Progenitor cell of endocrine pancreas (in vitro differentiated cells): ENCODE results near the gene ATF7IP. TPM values are rescaled to one million over a fixed set of nuclear protein-coding genes. Genes with fewer than 3 reads are reported as not detected.

Source experiments
- DNase-seq: peaks from one replicate; pipeline ENCODE4 v3.0.0; 2021; ENCODE audit warnings: low spot score; ENCODE audit not compliant: unreplicated experiment
- H3K27ac Mint-ChIP-seq: 2 replicates; pipeline ENCODE4 v1.8.0; 2021; ENCODE audit warnings: mild to moderate bottlenecking, moderate library complexity, mixed read lengths
- H3K27me3 Mint-ChIP-seq: 2 replicates; pipeline ENCODE4 v1.8.0; 2021; ENCODE audit warnings: mixed read lengths
- H3K36me3 Mint-ChIP-seq: 2 replicates; pipeline ENCODE4 v1.8.0; 2022; ENCODE audit warnings: mixed read lengths; ENCODE audit not compliant: insufficient read depth
- H3K4me1 Mint-ChIP-seq: 2 replicates; pipeline ENCODE4 v1.8.0; 2021; ENCODE audit warnings: low read depth, mixed read lengths
- H3K4me3 Mint-ChIP-seq: 2 replicates; pipeline ENCODE4 v1.8.0; 2021; ENCODE audit warnings: low read depth, mild to moderate bottlenecking, moderate library complexity, mixed read lengths
- H3K9me3 Mint-ChIP-seq: 2 replicates; pipeline ENCODE4 v1.8.0; 2021; ENCODE audit warnings: low read depth, mixed read lengths
- CTCF ChIP-seq: fragments of 200-600 bp; sonication (generic); IDR thresholded peaks from one replicate; pipeline ENCODE4 v1.5.0; 2021; ENCODE audit warnings: antibody characterized with exemption, mild to moderate bottlenecking; ENCODE audit not compliant: unreplicated experiment
- total RNA-seq: library from RNA; stranded (reverse); gene quantifications from 2 replicates; pipeline ENCODE4 v1.2.1, GENCODE V29; 2021

Gene ATF7IP
- total RNA-seq, 1 donor from 2014 or later: 185 TPM

- Mint-ChIP-seq H3K4me3 (no peak overlapping the region), H3K4me1 (peaks cover 19% of the 10 kb centered on the region), H3K27ac (peak overlapping the region; percentile 35), H3K27me3 (no peaks in the 10 kb centered on the region), H3K9me3 (peaks cover 32% of the 10 kb centered on the region), H3K36me3 (peaks cover 35% of the 10 kb centered on the region)
- DNase-seq: no peak
- no peak for TF ChIP-seq CTCF
Observed at GRCh38 chr12:14416658-14417057, 51.2 kb downstream of the ATF7IP start.

- Mint-ChIP-seq H3K27ac (peak overlapping the region; percentile 97), H3K9me3 (peaks cover 36% of the 10 kb centered on the region), H3K4me1 (peaks cover 19% of the 10 kb centered on the region), H3K27me3 (no peaks in the 10 kb centered on the region), H3K4me3 (peak overlapping the region; percentile 2), H3K36me3 (peaks cover 39% of the 10 kb centered on the region)
- no peak for TF ChIP-seq CTCF
- DNase-seq: no peak
Observed at GRCh38 chr12:14417715-14418114, 52.2 kb downstream of the ATF7IP start.

GRCh38 chr12:14418451-14418890 lies 53.0 kb downstream of the ATF7IP start:
- H3K9me3 Mint-ChIP-seq: peaks cover 40% of the 10 kb centered on the region
- peaks cover 41% of the 10 kb centered on the region for H3K36me3 Mint-ChIP-seq
- peak overlapping the region; percentile 82 for H3K27ac Mint-ChIP-seq
- no peaks in the 10 kb centered on the region for H3K27me3 Mint-ChIP-seq
- peaks cover 19% of the 10 kb centered on the region for H3K4me1 Mint-ChIP-seq
- DNase-seq: no peak
- no peak overlapping the region for H3K4me3 Mint-ChIP-seq
- TF ChIP-seq CTCF: peak; percentile 36

- H3K4me3 Mint-ChIP-seq: no peak overlapping the region
- TF ChIP-seq CTCF: no peak
- no peaks in the 10 kb centered on the region for H3K27me3 Mint-ChIP-seq
- H3K4me1 Mint-ChIP-seq: peaks cover 3% of the 10 kb centered on the region
- no peak for DNase-seq
- peak overlapping the region; percentile 9 for H3K27ac Mint-ChIP-seq
- peaks cover 68% of the 10 kb centered on the region for H3K36me3 Mint-ChIP-seq
- H3K9me3 Mint-ChIP-seq: peaks cover 49% of the 10 kb centered on the region
Observed at GRCh38 chr12:14422516-14423230, 57.2 kb downstream of the ATF7IP start.

- no peak overlapping the region for H3K4me3 Mint-ChIP-seq
- H3K9me3 Mint-ChIP-seq: peaks cover 51% of the 10 kb centered on the region
- H3K27me3 Mint-ChIP-seq: no peaks in the 10 kb centered on the region
- H3K36me3 Mint-ChIP-seq: peaks cover 79% of the 10 kb centered on the region
- TF ChIP-seq CTCF: no peak
- H3K27ac Mint-ChIP-seq: no peak overlapping the region
- H3K4me1 Mint-ChIP-seq: no peaks in the 10 kb centered on the region
- no peak for DNase-seq
Observed at GRCh38 chr12:14424545-14424944, 59.1 kb downstream of the ATF7IP start.
